Testis (tissue), 2 donors: ENCODE data around the gene MACC1.

Experiments used
- POLR2A ChIP-seq: fragments of 450-650 bp; IDR thresholded peaks from one replicate; pipeline ENCODE4 v1.6.1; 2017; ENCODE audit warnings: antibody characterized with exemption, mild to moderate bottlenecking, moderate library complexity
- TF ChIP-seq, protein P1 (sequence below), 3 experiments: fragments of 450-650 bp in 2 of 3; fragments of 200-600 bp in 1 of 3; sonication (generic) in 1 of 3; IDR thresholded peaks; one replicate each; pipeline ENCODE4 v1.5.1; 2016 to 2019; ENCODE audit warnings: antibody characterized with exemption in 3 of 3, mild to moderate bottlenecking in 2 of 3, moderate library complexity in 1 of 3

DNA sequence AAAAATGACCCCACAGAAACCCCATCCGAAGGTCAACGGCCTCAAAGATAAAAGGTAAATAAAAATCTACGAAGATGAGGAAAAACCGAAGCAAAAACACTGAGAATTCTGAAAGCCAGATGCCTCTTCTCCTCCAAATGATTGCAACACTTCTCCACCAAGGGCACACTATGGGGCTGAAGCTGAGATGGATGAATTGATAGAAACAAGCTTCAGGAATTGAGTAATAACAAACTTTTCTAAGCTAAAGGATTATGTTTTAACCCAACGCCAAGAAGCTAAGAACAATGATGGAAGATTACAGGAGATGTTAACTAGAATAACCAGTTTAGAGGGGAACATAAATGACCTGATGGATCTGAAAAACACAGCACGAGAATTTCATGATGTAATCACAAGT lies 127.8 kb downstream of the MACC1 start:
- TF ChIP-seq, protein P1, sequence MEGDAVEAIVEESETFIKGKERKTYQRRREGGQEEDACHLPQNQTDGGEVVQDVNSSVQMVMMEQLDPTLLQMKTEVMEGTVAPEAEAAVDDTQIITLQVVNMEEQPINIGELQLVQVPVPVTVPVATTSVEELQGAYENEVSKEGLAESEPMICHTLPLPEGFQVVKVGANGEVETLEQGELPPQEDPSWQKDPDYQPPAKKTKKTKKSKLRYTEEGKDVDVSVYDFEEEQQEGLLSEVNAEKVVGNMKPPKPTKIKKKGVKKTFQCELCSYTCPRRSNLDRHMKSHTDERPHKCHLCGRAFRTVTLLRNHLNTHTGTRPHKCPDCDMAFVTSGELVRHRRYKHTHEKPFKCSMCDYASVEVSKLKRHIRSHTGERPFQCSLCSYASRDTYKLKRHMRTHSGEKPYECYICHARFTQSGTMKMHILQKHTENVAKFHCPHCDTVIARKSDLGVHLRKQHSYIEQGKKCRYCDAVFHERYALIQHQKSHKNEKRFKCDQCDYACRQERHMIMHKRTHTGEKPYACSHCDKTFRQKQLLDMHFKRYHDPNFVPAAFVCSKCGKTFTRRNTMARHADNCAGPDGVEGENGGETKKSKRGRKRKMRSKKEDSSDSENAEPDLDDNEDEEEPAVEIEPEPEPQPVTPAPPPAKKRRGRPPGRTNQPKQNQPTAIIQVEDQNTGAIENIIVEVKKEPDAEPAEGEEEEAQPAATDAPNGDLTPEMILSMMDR (IDR thresholded peaks at IDR 0.05) = no peak
- TF ChIP-seq POLR2A = no peak
